Islet precursor cell (in vitro differentiated cells): ENCODE measurements around the gene ANKS1A.
"Not testable (repeated sequence)": the region's sequence is repeated elsewhere in the genome, so short reads cannot be mapped to it uniquely, and the experiment has no call there.

ENCODE experiments used
- DNase-seq: peaks from one replicate; pipeline ENCODE4 v3.0.0-alpha.2; 2018

Gene ANKS1A

DNA sequence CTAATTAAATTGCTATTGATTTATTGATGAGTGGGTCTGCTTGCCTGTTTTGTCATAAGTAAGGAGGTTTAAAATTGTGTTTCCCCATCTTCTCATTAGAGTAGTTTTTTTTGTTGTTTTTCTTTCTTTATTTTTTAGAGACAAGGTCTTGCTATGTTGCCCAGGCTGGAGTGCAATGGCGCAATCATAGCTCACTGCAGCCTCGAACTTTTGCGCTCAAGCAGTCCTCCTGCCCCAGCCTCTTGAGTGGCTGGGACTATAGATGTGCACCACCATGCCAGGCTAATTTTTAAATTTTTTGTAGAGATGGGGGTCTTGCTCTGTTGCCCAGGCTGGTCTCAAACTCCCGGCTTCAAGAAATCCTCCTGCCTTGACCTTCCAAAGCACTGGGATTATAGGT lies 31.0 kb downstream of the ANKS1A start:
- DNase-seq, result no peak

- peak; percentile 64 for DNase-seq
Observed at GRCh38 chr6:34922177-34922663, 33.2 kb downstream of the ANKS1A start.

DNA sequence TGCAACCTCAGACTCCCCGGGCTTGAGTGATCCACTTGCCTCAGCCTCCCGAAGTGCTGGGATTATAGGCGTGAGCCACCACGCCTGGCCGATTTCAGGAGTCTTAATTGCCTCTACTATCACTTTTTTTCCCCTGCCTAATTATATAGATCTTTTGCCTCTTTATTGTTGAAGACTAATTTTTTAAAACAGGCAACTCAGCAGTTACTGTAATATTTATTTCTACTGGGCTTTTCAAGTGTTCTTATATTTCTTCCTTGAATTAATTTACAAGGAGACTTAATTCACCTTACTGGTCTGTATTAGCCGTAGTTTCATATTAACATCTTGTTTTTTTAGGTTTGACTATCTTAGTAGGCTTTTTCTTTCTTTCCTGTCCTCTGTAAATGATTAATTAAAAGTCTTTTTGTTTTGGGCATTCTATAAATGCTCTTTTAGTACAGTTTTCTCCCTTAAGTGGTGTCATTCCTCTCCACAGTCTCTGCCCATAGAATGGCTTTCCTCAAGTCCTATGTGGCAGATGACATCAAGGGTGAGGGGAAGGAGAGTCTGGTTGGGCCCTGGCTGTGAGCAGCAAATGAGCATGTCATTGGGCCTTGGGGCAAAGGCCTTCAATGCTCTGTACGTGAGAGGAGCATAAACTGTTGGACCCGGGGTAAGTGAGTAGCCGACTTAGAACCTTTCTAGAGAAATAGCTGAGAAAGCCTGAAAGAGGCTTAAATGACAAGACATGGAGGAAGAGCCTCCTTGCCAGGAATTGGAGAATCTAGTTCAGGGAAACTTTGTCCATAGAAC lies 36.0 kb downstream of the ANKS1A start:
- peak; percentile 52 for DNase-seq

GRCh38 chr6:34926655-34927054 lies 37.6 kb downstream of the ANKS1A start:
- DNase-seq, result peak; percentile 51

- no peak for DNase-seq
Observed at GRCh38 chr6:34928220-34928619, 39.2 kb downstream of the ANKS1A start.

DNA sequence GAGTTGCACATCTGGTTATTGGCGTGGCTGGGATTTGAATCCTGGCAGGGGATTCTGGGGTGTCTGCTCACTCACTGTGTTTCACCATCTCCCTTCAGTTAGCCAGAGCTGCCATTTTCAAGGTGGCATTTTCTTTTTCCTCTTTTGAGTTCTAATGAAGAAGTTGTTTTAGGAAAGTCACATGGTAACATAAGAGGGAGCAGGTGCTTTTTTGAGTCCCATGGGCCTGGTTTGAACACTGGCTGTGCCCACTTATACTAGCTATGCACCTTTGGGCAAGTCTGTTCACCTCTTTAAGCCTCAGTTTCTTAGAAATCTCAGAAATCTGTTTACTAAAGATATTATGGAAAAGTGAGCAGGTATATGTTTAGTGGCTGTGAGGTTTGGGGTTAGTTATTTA lies 39.6 kb downstream of the ANKS1A start:
- DNase-seq, result no peak

- DNase-seq, result no peak
Observed at GRCh38 chr6:34929241-34929978, 40.4 kb downstream of the ANKS1A start.

DNA sequence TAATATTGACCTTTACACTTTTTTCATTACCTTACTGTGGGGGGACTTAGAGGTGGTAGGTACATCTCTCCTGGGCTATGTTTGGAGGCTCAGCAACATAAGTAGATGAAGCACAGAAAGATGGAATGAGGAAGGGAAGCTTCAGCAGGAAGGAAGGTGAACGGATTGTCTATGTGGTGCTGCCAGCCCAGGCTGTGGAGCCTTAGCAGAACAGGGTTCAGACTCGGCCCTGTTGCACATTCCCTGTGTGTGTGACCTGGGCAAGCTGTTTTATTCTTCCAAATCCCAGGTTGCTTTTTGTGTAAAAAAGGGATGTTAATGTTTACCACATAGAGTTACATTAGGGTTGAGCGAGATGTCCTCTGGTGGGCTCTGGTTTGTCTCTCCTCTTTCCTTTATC lies 41.2 kb downstream of the ANKS1A start:
- no peak for DNase-seq

DNA sequence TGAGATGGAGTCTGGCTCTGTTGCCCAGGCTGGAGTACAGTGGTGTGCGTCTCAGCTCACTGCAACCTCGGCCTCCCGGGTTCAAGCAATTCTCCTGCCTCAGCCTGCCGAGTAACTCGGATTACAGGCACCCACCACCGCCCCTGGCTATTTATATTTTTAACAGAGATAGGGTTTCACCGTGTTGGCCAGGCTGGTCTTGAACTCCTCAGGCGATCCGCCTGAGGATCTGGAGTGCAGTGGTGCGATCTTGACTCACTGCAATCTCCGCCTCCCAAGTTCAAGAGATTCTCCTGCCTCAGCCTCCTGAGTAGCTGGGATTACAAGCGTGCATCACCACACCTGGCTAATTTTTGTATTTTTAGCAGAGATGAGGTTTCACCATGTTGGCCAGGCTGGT lies 43.1 kb downstream of the ANKS1A start:
- DNase-seq, result not testable (repeated sequence)

- no peak for DNase-seq
Observed at GRCh38 chr6:34934516-34934915, 45.5 kb downstream of the ANKS1A start.

GRCh38 chr6:34938268-34938667 lies 49.2 kb downstream of the ANKS1A start:
- no peak for DNase-seq

DNA sequence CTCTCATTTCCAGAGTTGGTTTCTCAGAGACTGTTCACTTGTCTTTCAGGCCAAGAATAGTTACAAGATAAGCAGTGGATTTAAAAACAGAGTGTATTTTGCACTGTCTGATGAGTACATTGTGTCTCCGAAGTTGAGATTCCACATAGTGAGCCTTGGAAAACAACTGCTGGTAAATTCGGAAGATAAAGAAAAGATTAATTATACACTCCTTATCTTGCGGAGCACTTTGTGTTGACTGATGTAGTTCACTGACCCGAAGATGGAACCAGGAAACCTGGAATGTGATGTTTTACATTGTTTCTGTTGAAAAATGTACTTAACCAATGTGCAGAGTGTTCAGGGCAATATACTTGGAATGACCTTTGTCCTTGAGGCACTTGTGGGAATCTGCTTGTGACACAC lies 51.0 kb downstream of the ANKS1A start:
- DNase-seq, result no peak

- no peak for DNase-seq
Observed at GRCh38 chr6:34941421-34941820, 52.4 kb downstream of the ANKS1A start.

DNA sequence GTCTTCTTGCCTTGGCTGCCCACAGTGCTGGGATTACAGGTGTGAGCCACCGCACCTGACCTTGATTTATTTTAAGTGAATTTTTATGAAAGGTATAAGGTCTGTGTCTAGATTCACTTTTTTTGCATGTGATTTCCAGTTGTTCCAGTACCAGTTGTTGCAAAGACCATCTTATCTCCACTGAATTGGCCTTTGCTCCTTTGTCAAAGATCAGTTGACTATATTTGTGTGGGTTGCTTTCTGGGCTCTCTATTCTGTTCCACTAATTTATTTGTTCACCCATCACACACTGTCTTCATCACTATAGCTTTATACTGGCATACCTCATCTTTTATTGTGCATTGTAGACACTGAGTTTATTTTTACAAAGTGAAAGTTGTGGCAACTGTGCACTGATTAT lies 56.3 kb downstream of the ANKS1A start:
- DNase-seq, result no peak

GRCh38 chr6:34947561-34947960 lies 58.5 kb downstream of the ANKS1A start:
- DNase-seq, result no peak

DNA sequence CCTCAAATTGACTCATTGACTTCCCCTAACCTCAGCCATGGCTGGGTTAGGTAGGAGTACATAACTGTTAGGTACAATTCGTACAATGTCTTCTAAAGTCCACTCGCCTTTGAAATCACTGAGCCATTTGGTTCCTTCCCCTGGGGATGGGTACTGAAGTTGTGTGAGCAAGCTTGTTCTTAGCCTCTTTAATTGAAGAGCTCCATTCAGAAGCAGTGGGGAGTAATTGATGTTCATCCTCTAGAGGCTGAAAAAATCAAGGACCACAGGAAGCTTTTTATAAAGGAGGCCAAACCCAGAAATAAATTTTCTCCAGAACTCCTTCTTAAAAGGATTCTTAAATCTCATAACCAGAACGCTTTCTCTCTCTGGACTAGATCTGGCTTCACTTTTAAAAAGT lies 60.6 kb downstream of the ANKS1A start:
- no peak for DNase-seq

DNA sequence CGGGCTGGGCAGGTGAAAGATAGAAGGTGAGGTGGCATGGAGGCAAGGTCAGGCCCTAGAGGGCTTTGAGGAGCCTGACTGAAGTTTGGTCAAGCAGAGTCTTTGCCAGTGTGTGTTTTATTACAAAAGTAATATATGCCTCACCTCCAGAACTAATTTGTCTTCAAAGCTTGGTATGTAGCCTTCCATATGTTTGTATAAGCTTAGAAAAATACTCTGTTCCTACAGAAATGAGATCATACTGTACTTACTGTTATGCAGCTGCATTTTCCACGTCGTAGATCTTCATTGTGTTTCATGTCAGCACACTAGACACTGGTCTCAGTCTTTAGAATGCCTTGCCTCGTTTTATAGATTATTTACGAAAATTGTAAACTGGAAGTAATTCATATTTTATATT lies 61.8 kb downstream of the ANKS1A start:
- no peak for DNase-seq

DNA sequence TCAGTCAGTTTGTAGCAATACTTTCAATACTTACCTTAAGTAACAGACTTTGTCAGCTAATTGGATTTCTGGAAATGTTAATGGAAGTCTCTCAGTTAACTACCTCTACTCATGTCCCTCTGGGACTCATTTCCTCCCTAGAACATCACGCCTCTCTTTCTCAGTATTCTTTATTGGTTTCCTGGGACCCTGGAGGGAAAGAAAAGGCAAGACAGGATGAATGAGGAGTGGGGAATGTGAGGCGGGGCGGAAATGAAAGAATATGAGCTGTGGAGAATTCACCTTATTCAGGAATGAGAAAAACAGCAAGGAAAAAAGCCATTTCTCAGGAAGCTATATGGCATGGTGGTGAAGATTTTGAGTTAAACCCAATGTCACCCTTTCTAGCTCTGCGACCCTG lies 62.7 kb downstream of the ANKS1A start:
- no peak for DNase-seq

DNA sequence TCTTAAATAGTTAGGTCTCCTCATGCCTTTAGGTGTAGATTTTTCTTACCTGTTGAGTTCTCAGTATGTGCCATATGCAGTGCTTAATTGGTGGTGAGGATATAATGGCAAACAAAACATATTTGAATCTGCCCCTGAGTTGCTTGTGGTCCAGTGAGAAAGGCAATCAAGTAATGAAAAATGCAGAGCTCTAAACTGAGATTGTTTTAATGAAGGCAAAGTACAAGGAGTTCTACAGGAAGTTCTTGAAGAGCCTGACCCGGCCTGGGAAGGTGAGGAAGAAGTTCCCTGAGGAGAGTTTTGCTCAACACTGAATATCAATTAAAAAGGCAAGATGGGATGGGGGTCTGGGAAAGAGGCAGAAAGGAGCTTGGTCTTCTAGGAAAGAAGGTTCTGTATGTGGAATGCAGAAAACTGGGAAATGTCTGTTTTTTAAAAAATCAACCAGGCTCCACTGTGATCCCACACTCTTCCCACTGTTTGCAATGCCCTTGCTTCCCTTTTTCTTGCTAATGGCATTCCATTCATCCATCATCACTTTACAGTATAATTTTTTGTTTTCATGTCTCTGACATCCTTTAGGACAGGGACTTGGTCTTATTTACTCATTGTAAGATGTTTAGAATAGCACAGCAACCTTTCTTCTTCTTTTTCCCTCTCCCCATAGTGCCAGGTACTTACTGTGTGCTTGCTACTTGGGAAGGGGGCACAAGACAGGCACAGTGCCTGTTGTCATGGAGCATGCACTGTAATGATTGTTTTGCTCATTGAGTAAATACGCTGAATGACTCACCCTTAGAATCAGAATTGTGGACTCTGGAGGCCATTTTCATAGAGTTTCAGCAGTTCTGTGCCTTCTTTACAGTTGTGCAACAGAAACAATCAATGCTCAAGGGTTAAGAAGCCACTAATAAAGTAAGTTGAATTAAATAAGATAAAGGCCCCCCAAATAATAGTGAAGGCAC lies 64.3 kb downstream of the ANKS1A start:
- no peak for DNase-seq

DNA sequence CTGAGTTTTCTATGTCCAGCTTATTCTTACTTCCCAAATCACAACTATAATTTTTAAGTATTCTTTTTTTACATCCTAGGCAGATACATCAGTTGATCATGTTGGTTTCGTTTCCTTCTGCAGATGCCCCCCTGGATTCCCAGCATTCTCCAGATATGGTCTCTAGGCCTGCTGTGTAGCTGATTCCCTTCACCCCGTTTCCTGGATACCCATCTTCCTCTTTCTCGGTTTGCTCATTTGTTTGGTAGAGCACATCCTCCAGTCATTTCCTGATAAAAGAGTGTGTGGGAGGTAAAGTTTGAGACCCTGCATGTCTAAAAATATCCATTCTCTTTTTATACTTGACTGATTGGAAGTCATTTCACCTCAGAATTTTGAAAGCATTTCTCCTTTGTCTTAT lies 66.4 kb downstream of the ANKS1A start:
- no peak for DNase-seq

GRCh38 chr6:34957231-34957783 lies 68.3 kb downstream of the ANKS1A start:
- DNase-seq, result no peak

DNA sequence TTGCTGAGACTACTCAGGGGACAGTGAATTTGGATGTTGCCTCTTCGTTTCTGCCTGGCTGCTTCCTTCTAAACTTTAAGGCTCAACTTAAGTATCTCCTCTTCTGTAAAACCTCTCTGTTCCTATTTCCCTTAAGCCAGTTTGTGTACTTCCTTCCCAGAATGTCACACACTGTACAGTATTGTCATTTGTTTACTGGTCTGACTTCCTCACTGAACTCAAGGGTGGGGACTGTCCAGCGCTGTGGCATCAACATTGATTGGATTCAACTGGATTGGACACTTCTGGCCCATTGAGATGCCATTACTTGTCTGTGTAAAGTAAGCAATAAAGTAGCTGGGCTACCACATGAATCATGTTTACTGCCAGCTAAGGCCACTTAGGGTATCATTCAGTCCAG lies 69.7 kb downstream of the ANKS1A start:
- DNase-seq, result no peak

DNA sequence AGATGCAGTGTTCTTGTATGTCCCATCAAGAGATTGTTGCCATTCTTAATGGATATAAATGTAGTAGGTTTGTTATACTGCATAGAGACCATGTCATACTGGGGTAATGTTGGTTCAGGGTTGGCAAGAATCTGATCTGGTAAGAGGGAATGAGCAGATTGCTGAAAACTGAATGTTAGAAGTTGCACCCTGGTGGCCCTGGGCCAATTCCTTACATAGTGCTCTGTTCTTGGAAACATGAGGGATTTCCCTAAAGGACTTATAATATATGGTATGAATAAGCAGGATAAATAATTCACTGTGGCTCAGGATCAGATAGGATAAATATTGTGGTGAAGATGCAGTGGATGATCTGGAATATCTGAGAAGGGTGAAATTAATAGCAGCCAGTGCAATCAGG lies 70.2 kb downstream of the ANKS1A start:
- DNase-seq, result no peak
